ENCODE measurements around the gene WTIP.

DNA sequence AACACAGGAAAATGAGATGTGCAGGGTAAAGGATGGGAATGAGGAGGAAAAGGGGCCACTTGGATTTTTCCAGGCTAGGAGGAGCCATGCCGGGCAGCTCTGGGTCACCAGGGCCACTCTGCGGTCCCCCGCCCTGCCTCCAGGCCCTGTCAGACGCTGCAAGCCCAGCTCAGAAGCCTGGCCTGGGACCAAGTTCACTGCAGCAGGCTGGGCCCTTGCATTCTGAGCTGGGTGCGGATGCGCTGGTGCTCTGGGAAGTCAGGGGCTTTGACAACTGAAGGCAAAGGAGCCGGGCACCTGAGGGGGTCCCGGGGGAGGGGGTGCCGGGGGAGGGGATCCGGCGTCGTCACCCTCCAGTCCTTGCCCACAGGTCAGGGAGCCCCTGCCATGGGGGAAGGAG lies 77.5 kb downstream of the WTIP start:
- TF ChIP-seq POLR2AphosphoS5 (IDR thresholded peaks at IDR 0.05; ENCODE audit: low read depth, low read length) (no peak), TAF1 (IDR thresholded peaks at IDR 0.05; ENCODE audit: borderline replicate concordance, insufficient read depth, low read length) (no peak), FOXP2 (optimal IDR thresholded peaks at IDR 0.05; ENCODE audit: borderline replicate concordance, extremely low read depth, extremely low read length, insufficient read depth) (no peak), SIN3A (IDR thresholded peaks at IDR 0.05; ENCODE audit: borderline replicate concordance, insufficient read depth, low read length) (no peak)
- TF ChIP-seq, protein P1, sequence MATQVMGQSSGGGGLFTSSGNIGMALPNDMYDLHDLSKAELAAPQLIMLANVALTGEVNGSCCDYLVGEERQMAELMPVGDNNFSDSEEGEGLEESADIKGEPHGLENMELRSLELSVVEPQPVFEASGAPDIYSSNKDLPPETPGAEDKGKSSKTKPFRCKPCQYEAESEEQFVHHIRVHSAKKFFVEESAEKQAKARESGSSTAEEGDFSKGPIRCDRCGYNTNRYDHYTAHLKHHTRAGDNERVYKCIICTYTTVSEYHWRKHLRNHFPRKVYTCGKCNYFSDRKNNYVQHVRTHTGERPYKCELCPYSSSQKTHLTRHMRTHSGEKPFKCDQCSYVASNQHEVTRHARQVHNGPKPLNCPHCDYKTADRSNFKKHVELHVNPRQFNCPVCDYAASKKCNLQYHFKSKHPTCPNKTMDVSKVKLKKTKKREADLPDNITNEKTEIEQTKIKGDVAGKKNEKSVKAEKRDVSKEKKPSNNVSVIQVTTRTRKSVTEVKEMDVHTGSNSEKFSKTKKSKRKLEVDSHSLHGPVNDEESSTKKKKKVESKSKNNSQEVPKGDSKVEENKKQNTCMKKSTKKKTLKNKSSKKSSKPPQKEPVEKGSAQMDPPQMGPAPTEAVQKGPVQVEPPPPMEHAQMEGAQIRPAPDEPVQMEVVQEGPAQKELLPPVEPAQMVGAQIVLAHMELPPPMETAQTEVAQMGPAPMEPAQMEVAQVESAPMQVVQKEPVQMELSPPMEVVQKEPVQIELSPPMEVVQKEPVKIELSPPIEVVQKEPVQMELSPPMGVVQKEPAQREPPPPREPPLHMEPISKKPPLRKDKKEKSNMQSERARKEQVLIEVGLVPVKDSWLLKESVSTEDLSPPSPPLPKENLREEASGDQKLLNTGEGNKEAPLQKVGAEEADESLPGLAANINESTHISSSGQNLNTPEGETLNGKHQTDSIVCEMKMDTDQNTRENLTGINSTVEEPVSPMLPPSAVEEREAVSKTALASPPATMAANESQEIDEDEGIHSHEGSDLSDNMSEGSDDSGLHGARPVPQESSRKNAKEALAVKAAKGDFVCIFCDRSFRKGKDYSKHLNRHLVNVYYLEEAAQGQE (IDR thresholded peaks at IDR 0.05; ENCODE audit: insufficient read depth in 1 of 2, low read depth in 2 of 2, low read length in 2 of 2) = no peak
